Panc1 (cell line): ENCODE results near the gene MTPN. TPM values are rescaled to one million over a fixed set of nuclear protein-coding genes. Genes with fewer than 3 reads are reported as not detected.
A peak's percentile ranks its signal among the peaks of the same experiment; 100 is the strongest.

Experiments used
- ATAC-seq: fragments of 200-7000 bp; cut with Tn5 transposase; 2 replicates; pipeline ENCODE4 v1.9.1; 2020; ENCODE audit warnings: mild to moderate bottlenecking, moderate library complexity
- Bru-seq: library from RNA; stranded (reverse); fragments of 400-500 nt; gene quantifications from one replicate; lab custom pipeline; 2021; lab: Mats Ljungman, UMichigan
- BruChase-seq, 2 experiments: library from RNA; stranded (reverse); fragments of 400-500 nt; gene quantifications; one replicate each; lab custom pipeline; 2021; lab: Mats Ljungman, UMichigan
- BruUV-seq: library from RNA; stranded (reverse); fragments of 400-500 nt; replicated peaks from 2 replicates; lab custom pipeline; 2021; lab: Mats Ljungman, UMichigan
- CTCF ChIA-PET: fragments of 300-600 bp; sonication (Branson Sonifier 250); formaldehyde crosslinking; loops from one replicate; lab custom pipeline; 2022; ENCODE audit warnings: antibody characterized with exemption; lab: Charles Lee
- POLR2A ChIA-PET: fragments of 300-600 bp; sonication (Branson Sonifier 250); formaldehyde crosslinking; loops from one replicate; lab custom pipeline; 2022; ENCODE audit warnings: antibody characterized with exemption; lab: Charles Lee
- DNase-seq: peaks from one replicate; pipeline ENCODE4 v3.0.0-alpha.2; 2010; ENCODE audit warnings: low read depth, low spot score
- H3K27ac ChIP-seq: 2 replicates; pipeline ENCODE4 v1.5.1; 2011; ENCODE audit warnings: mild to moderate bottlenecking, low read length, inconsistent platforms
- H3K27me3 ChIP-seq: fragments of 200-500 bp; sonication (Bioruptor generic); 2 replicates; pipeline ENCODE4 v1.6.0; 2014; ENCODE audit warnings: low read length, inconsistent platforms; ENCODE audit not compliant: control insufficient read depth, insufficient read depth
- H3K36me3 ChIP-seq: fragments of 200-500 bp; sonication (Bioruptor generic); 2 replicates; pipeline ENCODE4 v1.5.1; 2014; ENCODE audit warnings: inconsistent platforms, mild to moderate bottlenecking, low read length, moderate library complexity; ENCODE audit not compliant: control insufficient read depth, insufficient read depth
- H3K4me1 ChIP-seq: 2 replicates; pipeline ENCODE4 v1.5.1; 2011; ENCODE audit warnings: inconsistent platforms, mild to moderate bottlenecking, low read length, moderate library complexity; ENCODE audit not compliant: control insufficient read depth, insufficient read depth
- H3K4me3 ChIP-seq, 2 experiments: 2 replicates each; pipeline ENCODE4 v1.5.1; 2011 to 2012; ENCODE audit warnings: low read depth in 2 of 2, low read length in 2 of 2, mild to moderate bottlenecking in 2 of 2, inconsistent platforms in 1 of 2, moderate library complexity in 1 of 2
- H3K9me3 ChIP-seq: fragments of 200-500 bp; sonication (Bioruptor generic); 2 replicates; pipeline ENCODE4 v1.5.1; 2014; ENCODE audit warnings: low read depth, mild to moderate bottlenecking, inconsistent platforms, low read length, moderate library complexity; ENCODE audit not compliant: control insufficient read depth, insufficient read depth
- POLR2AphosphoS5 ChIP-seq: IDR thresholded peaks from 2 replicates; pipeline ENCODE4 v1.6.1; 2012; ENCODE audit warnings: mild to moderate bottlenecking, low read depth, low read length, moderate library complexity
- REST ChIP-seq, 2 experiments: IDR thresholded peaks; 2 replicates each; pipeline ENCODE4 v1.6.1; 2011 to 2012; ENCODE audit warnings: low read depth in 2 of 2, control low read depth in 1 of 2, low read length in 1 of 2, mild to moderate bottlenecking in 1 of 2, moderate library complexity in 1 of 2; ENCODE audit not compliant: insufficient read depth in 1 of 2
- SIN3A ChIP-seq: IDR thresholded peaks from 2 replicates; pipeline ENCODE4 v1.6.1; 2012; ENCODE audit warnings: low read depth, mild to moderate bottlenecking, low read length, moderate library complexity, borderline replicate concordance; ENCODE audit not compliant: insufficient read depth
- TCF7L2 ChIP-seq: IDR thresholded peaks from 2 replicates; pipeline ENCODE4 v1.6.1; 2011; ENCODE audit warnings: mild to moderate bottlenecking, low read depth, low read length, inconsistent platforms
- in situ Hi-C: cut with HindIII; loops from 2 replicates; pipeline ENCODE4 v1.10.0; 2016; ENCODE audit warnings: low sequenced_read_pairs, low pct_unique_long_range_greater_than_20kb
- intact Hi-C: fragments of 100-400 bp; cut with micrococcal nuclease; formaldehyde crosslinking; loops from one replicate; pipeline ENCODE4 v1.10.0; 2022; ENCODE audit not compliant: unreplicated experiment
- long read RNA-seq: library from polyadenylated mRNA; unstranded; transcript quantifications from one replicate; pipeline ENCODE4 v2.0.0, GENCODE V29; 2021; ENCODE audit not compliant: unreplicated experiment
- polyA plus RNA-seq: library from polyadenylated mRNA; unstranded; fragments of >200 nt; gene quantifications from one replicate; pipeline ENCODE4 v1.2.1, GENCODE V29; 2012; ENCODE audit warnings: missing spikeins; ENCODE audit not compliant: insufficient read length
- total RNA-seq: library from RNA; stranded (reverse); gene quantifications from one replicate; pipeline ENCODE4 v1.2.1, GENCODE V29; 2021; ENCODE audit not compliant: unreplicated experiment
- TF ChIP-seq, protein P1 (sequence below): fragments of 450-650 bp; IDR thresholded peaks from 2 replicates; pipeline ENCODE4 v1.5.1; 2017; ENCODE audit warnings: mild to moderate bottlenecking

The MTPN gene, protein sequence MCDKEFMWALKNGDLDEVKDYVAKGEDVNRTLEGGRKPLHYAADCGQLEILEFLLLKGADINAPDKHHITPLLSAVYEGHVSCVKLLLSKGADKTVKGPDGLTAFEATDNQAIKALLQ
- total RNA-seq (177 TPM), Bru-seq, nascent RNA (percentile 94 among the genes with signal in this experiment), BruChase-seq, experiment 1, labeled RNA remaining after a 2-hour chase (percentile 92 among the genes with signal in this experiment), BruChase-seq, experiment 2, labeled RNA remaining after a 6-hour chase (percentile 97 among the genes with signal in this experiment)
- 103 TPM for polyA plus RNA-seq
- long read RNA-seq, transcript MTPN-201 (4 exons, 3,738 nt), result major isoform, 73 of 104 reads
- long read RNA-seq, partial matches to known transcripts, result 3 of 104 reads
- long read RNA-seq, other reads (novel, unspliced or antisense), result 27 of 104 reads

DNA sequence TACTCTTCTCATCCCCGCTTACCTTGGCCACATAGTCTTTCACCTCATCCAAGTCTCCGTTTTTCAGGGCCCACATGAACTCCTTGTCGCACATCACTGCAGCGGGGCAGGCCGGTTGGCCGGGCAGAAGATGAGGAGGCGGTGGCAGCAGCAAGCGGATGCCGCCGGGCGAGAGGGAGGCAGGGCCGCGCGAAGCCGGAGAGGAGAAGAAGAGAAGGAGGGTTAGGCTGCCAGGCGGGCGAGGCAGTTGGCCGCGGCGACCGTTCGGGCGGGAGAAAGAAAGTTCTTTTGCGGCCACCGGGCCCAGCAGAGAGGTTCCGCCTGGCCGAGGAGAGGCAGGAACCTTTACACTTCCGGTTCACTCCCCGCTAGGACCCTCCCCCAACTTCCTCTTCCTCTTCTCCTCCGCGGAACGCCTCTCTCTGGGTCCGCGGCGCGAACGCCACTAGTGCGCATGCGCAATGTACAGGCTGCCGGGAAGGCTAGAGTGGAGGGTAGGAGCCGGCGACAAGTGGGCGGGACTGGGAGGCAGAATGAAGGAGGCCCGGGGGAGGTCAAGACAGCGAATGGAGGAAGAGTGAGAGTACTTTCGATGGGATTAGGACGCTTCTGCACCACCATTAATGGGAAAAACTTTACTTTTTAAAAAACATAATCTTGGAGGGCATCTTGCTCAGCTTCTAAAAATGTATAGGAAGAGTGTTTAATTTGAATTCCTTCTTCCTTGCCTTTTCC is at the start of gene MTPN:
Gene MTPN (minus strand): TSS at position 353 of the 735 bp plus-strand sequence. CDS start 259 bp downstream, at position 94.
- ChIA-PET POLR2A (no interaction called here), CTCF (interaction anchor here (0.6 kb wide), 1 partner anchor 85 kb away, joined by 7 read pairs; no protein-coding TSS in a partner anchor)
- peak; percentile 97 for DNase-seq
- Histone ChIP-seq H3K36me3 (peaks cover 19% of the 10 kb centered on the region), H3K27ac (peak within 1 kb of the TSS; percentile 96), H3K4me1 (peaks cover 13% of the 10 kb centered on the region), H3K9me3 (no peaks in the 10 kb centered on the region), H3K27me3 (no peaks in the 10 kb centered on the region), H3K4me3 (peak within 1 kb of the TSS; percentile 92 to 100)
- intact Hi-C loops, result no loop called here
- BruUV-seq, result no TSS peak
- peak; percentile 100 for ATAC-seq
- TF ChIP-seq, protein P1, sequence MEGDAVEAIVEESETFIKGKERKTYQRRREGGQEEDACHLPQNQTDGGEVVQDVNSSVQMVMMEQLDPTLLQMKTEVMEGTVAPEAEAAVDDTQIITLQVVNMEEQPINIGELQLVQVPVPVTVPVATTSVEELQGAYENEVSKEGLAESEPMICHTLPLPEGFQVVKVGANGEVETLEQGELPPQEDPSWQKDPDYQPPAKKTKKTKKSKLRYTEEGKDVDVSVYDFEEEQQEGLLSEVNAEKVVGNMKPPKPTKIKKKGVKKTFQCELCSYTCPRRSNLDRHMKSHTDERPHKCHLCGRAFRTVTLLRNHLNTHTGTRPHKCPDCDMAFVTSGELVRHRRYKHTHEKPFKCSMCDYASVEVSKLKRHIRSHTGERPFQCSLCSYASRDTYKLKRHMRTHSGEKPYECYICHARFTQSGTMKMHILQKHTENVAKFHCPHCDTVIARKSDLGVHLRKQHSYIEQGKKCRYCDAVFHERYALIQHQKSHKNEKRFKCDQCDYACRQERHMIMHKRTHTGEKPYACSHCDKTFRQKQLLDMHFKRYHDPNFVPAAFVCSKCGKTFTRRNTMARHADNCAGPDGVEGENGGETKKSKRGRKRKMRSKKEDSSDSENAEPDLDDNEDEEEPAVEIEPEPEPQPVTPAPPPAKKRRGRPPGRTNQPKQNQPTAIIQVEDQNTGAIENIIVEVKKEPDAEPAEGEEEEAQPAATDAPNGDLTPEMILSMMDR, result no peak
- TF ChIP-seq POLR2AphosphoS5 (peak; percentile 43), TCF7L2 (no peak), SIN3A (no peak), REST (IDR thresholded peaks at IDR 0.05; ENCODE audit: insufficient read depth in 1 of 2, low read depth in 2 of 2, low read length in 1 of 2) (no peak)
- in situ Hi-C loops, result no loop called here

- in situ Hi-C loops, result no loop called here
- no peaks in the 10 kb centered on the region for H3K36me3 ChIP-seq
Observed at GRCh38 chr7:136026209-136026608, 49.0 kb upstream of the MTPN start.

More at GRCh38 chr7:136026209-136026608, 49.0 kb upstream of the MTPN start:
- Histone ChIP-seq H3K4me1 (no peaks in the 10 kb centered on the region), H3K27me3 (no peaks in the 10 kb centered on the region), H3K27ac (no peak overlapping the region), H3K4me3 (no peak overlapping the region), H3K9me3 (no peaks in the 10 kb centered on the region)
- no TSS peak for BruUV-seq
- ChIA-PET CTCF (no interaction called here), POLR2A (no interaction called here)
- TF ChIP-seq, protein P1, result no peak
- TF ChIP-seq SIN3A, result no peak
- no peak for TF ChIP-seq POLR2AphosphoS5
- no peak for TF ChIP-seq REST (IDR thresholded peaks at IDR 0.05; ENCODE audit: insufficient read depth in 1 of 2, low read depth in 2 of 2, low read length in 1 of 2)
- TF ChIP-seq TCF7L2, result no peak
- intact Hi-C loops, result no loop called here
- no peak for DNase-seq
- ATAC-seq, result no peak
